GM18505 (cell line): ENCODE results near the gene DOCK9.

Experiments
- ATAC-seq: cut with Tn5 transposase; IDR thresholded peaks from one replicate; pipeline ENCODE4 v1.9.1; 2021; ENCODE audit not compliant: unreplicated experiment
- POLR2A ChIP-seq: IDR thresholded peaks from 4 replicates; pipeline ENCODE4 v1.6.1; 2011; ENCODE audit warnings: borderline replicate concordance; ENCODE audit not compliant: insufficient read depth, insufficient read length; ENCODE audit errors: extremely low read depth

Gene DOCK9

GRCh38 chr13:98961503-98962105 lies 16.3 kb downstream of the DOCK9 start:
- ATAC-seq = no peak
- TF ChIP-seq POLR2A = no peak

GRCh38 chr13:98960606-98961502 lies 17.0 kb downstream of the DOCK9 start:
- no peak for ATAC-seq
- no peak for TF ChIP-seq POLR2A

- no peak for ATAC-seq
- TF ChIP-seq POLR2A = no peak
These were observed 17.9 kb downstream of the DOCK9 start for GRCh38 chr13:98959786-98960605.

DNA sequence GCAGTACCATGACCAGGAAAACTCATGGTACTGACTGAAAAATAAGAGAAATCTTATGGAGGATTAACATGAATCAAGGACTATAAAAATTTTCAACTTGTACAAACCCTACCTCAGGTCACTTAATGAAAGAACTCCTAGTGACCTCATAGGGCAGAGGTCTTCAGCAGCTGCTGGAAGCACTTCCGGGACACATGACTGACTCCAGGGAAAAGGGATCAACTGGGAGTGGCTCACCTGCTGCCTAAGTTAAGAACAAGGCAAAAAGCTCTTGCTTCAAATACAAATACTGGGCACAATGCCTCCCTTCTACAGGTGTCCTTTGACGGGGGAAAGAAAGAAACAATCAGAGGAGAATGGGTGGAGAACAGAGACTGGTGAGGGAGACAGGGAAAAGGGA lies 18.6 kb downstream of the DOCK9 start:
- ATAC-seq = no peak

DNA sequence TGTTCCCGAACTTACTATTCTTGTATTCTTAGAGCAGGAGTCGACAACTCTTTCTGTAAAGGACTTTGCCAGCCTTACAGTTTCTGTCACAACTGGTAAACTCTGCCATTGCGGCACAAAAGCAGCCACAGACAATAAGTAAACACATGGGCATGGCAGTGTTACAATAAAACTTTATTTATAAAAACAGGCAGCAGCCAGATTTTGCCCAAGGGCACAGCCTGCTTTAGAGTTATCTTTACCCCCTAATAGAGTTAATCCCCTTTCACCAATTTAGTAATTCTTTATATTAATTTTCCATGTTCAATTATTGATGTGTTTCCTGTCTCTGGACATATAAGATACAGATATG lies 19.4 kb downstream of the DOCK9 start:
- no peak for ATAC-seq
- no peak for TF ChIP-seq POLR2A

More for the DNA sequence above, 18.6 kb downstream of the DOCK9 start:
- no peak for TF ChIP-seq POLR2A

GRCh38 chr13:98957731-98958442 lies 20.0 kb downstream of the DOCK9 start:
- ATAC-seq = no peak
- TF ChIP-seq POLR2A = no peak

DNA sequence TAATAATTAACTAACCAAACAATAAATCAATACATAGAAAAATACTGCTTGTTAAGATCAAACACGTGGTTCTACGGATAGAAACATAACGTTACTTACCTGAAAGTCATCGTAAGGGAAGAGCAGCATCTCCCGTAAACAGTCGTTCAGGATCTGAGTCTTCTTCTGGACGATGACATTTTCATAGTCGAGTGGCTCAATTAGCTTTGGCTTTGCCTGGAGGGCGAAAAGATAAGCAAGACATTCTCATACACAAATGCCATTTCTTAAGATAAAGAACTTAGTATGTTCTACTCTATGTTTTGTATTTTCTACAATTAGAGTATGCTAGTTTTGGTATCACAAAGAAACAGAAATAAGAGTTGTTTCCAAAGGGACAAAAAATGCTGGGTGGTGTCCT lies 22.5 kb downstream of the DOCK9 start:
- no peak for ATAC-seq
- TF ChIP-seq POLR2A = no peak

DNA sequence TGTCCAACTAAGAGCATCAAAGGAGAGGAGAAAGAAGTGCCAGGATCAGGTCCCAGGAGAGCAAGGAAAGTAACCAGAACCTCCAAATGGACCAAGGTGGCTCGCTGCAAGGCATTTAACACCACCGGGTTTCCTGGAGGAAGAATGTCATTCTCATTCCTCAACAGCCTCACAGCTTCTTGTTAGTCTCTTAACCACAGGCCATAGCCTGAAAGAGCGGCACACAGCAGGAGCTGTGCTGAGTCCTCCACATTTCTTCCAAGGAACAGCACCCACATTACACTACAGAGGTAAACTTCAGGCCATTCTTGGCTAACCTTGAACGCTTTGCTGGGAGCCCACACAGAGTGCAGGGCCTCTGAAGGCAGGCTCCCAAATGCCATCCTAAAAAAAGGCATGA lies 23.6 kb downstream of the DOCK9 start:
- ATAC-seq = no peak
- TF ChIP-seq POLR2A = no peak

- no peak for ATAC-seq
- TF ChIP-seq POLR2A = no peak
These were observed 26.6 kb downstream of the DOCK9 start for GRCh38 chr13:98951266-98951665.

DNA sequence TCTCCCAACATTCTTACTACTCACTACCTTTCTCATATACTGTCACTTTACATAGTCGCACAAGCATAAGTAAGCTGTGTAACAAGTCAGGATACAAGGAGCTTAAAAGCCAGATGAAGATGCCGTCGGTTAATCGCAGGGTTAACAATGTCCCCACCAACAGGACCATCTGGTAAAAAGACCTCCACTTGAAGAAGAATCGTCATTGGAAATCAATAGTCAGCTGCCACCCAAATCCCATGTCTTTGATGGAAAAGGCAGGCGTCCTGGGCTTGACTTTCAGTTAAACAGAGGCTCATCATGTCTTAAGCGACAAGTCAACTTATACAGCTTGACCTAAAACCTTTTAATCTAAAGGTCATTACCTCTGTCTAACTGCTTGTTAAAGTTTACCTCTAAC lies 27.2 kb downstream of the DOCK9 start:
- no peak for ATAC-seq
- TF ChIP-seq POLR2A = no peak

- no peak for ATAC-seq
- TF ChIP-seq POLR2A = no peak
These were observed 29.9 kb downstream of the DOCK9 start for GRCh38 chr13:98947925-98948324.

GRCh38 chr13:98945863-98946605 lies 31.8 kb downstream of the DOCK9 start:
- no peak for ATAC-seq
- no peak for TF ChIP-seq POLR2A
